Mesenteric fat pad (tissue), 1 donor: ENCODE measurements around the gene IFT172. TPM values are rescaled to one million over a fixed set of nuclear protein-coding genes. Genes with fewer than 3 reads are reported as not detected.
A peak's percentile ranks its signal among the peaks of the same experiment; 100 is the strongest.

Experiments
- DNase-seq: peaks from one replicate; pipeline ENCODE4 v3.0.0-alpha.2; 2020; ENCODE audit warnings: low spot score
- total RNA-seq: library from RNA; stranded (reverse); fragmentation: NEBNext Ultra II Directional; extraction: Animal tissue kit (Norgen Biotek cat#: 25700); gene quantifications from one replicate; pipeline ENCODE4 v1.2.1, GENCODE V29; 2021
- donor health status: DM: yes; HTN: yes; CAD: no.

Gene IFT172
- total RNA-seq, 1 donor from 2014 or later, result 21.4 TPM

GRCh38 chr2:27494944-27495554, 5.5 kb upstream of the IFT172 start, which contains the start of gene FNDC4:
Gene FNDC4 (minus strand): TSS chr2:27495200. CDS start chr2:27494679, 521 bp downstream.
- no peak for DNase-seq

- DNase-seq, result peak; percentile 90
These were observed 4.9 kb upstream of the IFT172 start for GRCh38 chr2:27494284-27494943.

- DNase-seq, result no peak
These were observed 4.4 kb upstream of the IFT172 start for GRCh38 chr2:27493948-27494283.

GRCh38 chr2:27492557-27492956, 3.0 kb upstream of the IFT172 start:
- no peak for DNase-seq

GRCh38 chr2:27489118-27489497, 435 bp downstream of the IFT172 start:
- no peak for DNase-seq

- DNase-seq, result no peak
These were observed 4.0 kb downstream of the IFT172 start for GRCh38 chr2:27485496-27485895.

GRCh38 chr2:27471961-27472360, 17.6 kb downstream of the IFT172 start:
- DNase-seq, result no peak

GRCh38 chr2:27464443-27464842, 25.1 kb downstream of the IFT172 start:
- DNase-seq, result no peak

GRCh38 chr2:27461118-27461517, 28.4 kb downstream of the IFT172 start:
- no peak for DNase-seq

- no peak for DNase-seq
These were observed 35.6 kb downstream of the IFT172 start for GRCh38 chr2:27453968-27454367.

GRCh38 chr2:27451095-27451494, 38.4 kb downstream of the IFT172 start:
- DNase-seq, result no peak

- no peak for DNase-seq
These were observed 41.2 kb downstream of the IFT172 start for GRCh38 chr2:27448381-27448780.

- DNase-seq, result no peak
These were observed 43.5 kb downstream of the IFT172 start for GRCh38 chr2:27446057-27446456.

- no peak for DNase-seq
These were observed 43.9 kb downstream of the IFT172 start for GRCh38 chr2:27445615-27446014.

GRCh38 chr2:27445155-27445554, 44.4 kb downstream of the IFT172 start:
- DNase-seq, result no peak

GRCh38 chr2:27442920-27443282, 46.6 kb downstream of the IFT172 start:
- no peak for DNase-seq

- no peak for DNase-seq
These were observed 47.3 kb downstream of the IFT172 start, which contains the start of gene KRTCAP3 for GRCh38 chr2:27441958-27442919. Gene KRTCAP3 (plus strand): TSS chr2:27442381. CDS start chr2:27442413, 32 bp downstream.

- no peak for DNase-seq
These were observed 48.2 kb downstream of the IFT172 start for GRCh38 chr2:27441226-27441926.

- no peak for DNase-seq
These were observed 53.9 kb downstream of the IFT172 start for GRCh38 chr2:27435628-27436027.

- peak; percentile 3 for DNase-seq
These were observed 58.1 kb downstream of the IFT172 start for GRCh38 chr2:27431395-27431794.

- peak; percentile 94 for DNase-seq
These were observed 60.5 kb downstream of the IFT172 start for GRCh38 chr2:27428978-27429541.
